Kidney (tissue), 14 donors: Measurements from ENCODE around the gene COQ7. TPM values are rescaled to one million over a fixed set of nuclear protein-coding genes. Genes with fewer than 3 reads are reported as not detected.

ENCODE experiments used
- DNase-seq, 5 donors: peaks; one replicate each; pipeline ENCODE4 v3.0.0-alpha.2; 2013 to 2020
- FAIRE-seq: peaks from 2 replicates; lab custom pipeline; 2012; peaks lifted over from hg19 to GRCh38; lab: Jason Lieb, UNC
- H3K27ac ChIP-seq, 2 donors: one replicate each; pipeline ENCODE4 v1.7.0; 2013; ENCODE audit warnings: low read depth in 2 of 2, low read length in 2 of 2, inconsistent platforms in 1 of 2
- H3K27me3 ChIP-seq: one replicate; pipeline ENCODE4 v1.7.1; 2013; ENCODE audit warnings: low read length, inconsistent platforms; ENCODE audit not compliant: control insufficient read depth, insufficient read depth
- H3K36me3 ChIP-seq, 3 donors: one replicate each; pipeline versions ENCODE4 v1.7.0 to v1.7.1; 2013; ENCODE audit warnings: low read length in 3 of 3, control low read depth in 1 of 3, inconsistent platforms in 1 of 3; ENCODE audit not compliant: insufficient read depth in 3 of 3, control insufficient read depth in 2 of 3
- H3K4me1 ChIP-seq, 3 donors: one replicate each; pipeline versions ENCODE4 v1.7.0 to v1.7.1; 2013; ENCODE audit warnings: low read length in 3 of 3, inconsistent platforms in 1 of 3, low read depth in 1 of 3; ENCODE audit not compliant: control insufficient read depth in 2 of 3, insufficient read depth in 2 of 3
- H3K4me3 ChIP-seq, 3 donors: one replicate each; pipeline versions ENCODE4 v1.7.0 to v1.8.1; 2013; ENCODE audit warnings: low read length in 3 of 3, control low read depth in 1 of 3, inconsistent platforms in 1 of 3
- H3K9ac ChIP-seq, 3 donors: one replicate each; pipeline versions ENCODE4 v1.7.0 to v1.7.1; 2013; ENCODE audit warnings: low read length in 3 of 3, control low read depth in 1 of 3, inconsistent platforms in 1 of 3
- H3K9me3 ChIP-seq, 3 donors: one replicate each; pipeline versions ENCODE4 v1.7.0 to v1.7.1; 2013; ENCODE audit warnings: low read length in 3 of 3, control low read depth in 1 of 3, inconsistent platforms in 1 of 3; ENCODE audit not compliant: control insufficient read depth in 2 of 3, insufficient read depth in 1 of 3
- intact Hi-C: fragments of 100-400 bp; cut with DNase I; formaldehyde crosslinking; loops from one replicate; pipeline ENCODE4 v1.11.1; 2022
- polyA plus RNA-seq: library from polyadenylated mRNA; stranded (reverse); fragments of 350-450 nt; fragmentation: Illumina TruSeq; extraction: RNeasy Lipid Tissue Mini Kit (QIAGEN cat#74804); gene quantifications from one replicate; pipeline ENCODE4 v1.2.3, GENCODE V29; 2014; ENCODE audit warnings: low read depth, low replicate concordance; ENCODE audit not compliant: insufficient read depth
- total RNA-seq: library from RNA; stranded (reverse); fragmentation: NEBNext Ultra II Directional; extraction: Animal tissue kit (Norgen Biotek cat#: 25700); gene quantifications from one replicate; pipeline ENCODE4 v1.2.1, GENCODE V29; 2021
- TF ChIP-seq, protein P1 (sequence below): IDR thresholded peaks from 3 replicates; pipeline ENCODE4 v1.5.1; 2012; ENCODE audit warnings: mild to moderate bottlenecking, moderate library complexity, borderline replicate concordance; ENCODE audit not compliant: insufficient read depth; ENCODE audit errors: extremely low read depth
- donor health status: control.
- donor health status: control.
- donor health status: control.
- donor health status: control.
- donor health status: control.
- donor health status: DM: yes; HTN: yes; CAD: no.
- donor health status: Normal renal cell carcinoma (clear cell type).

Gene COQ7
- total and polyA plus RNA-seq, 2 donors from 2014 or later: 18.8 to 32.5 TPM

DNA sequence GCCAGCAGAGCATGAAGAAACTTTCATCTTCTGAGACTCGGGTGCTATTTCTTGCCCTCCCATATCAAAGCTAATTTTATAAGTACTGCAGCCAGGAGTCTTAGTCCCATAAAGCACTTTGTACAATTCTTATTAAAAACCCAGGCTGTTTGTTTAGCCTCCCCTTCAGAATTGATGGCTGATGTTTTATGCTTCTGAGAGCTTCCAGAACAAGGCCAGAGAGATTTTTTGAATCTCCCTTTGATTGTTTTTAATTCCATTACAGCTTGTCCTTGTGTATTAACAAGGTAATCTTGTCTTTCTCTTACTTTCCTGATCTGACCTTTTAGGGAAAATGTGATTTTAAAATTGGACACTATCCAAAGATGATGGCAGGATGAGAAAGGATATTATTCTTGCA lies 16.3 kb downstream of the COQ7 start:
- DNase-seq (no peak), FAIRE-seq (no peak)
- intact Hi-C loops: no loop called here

DNA sequence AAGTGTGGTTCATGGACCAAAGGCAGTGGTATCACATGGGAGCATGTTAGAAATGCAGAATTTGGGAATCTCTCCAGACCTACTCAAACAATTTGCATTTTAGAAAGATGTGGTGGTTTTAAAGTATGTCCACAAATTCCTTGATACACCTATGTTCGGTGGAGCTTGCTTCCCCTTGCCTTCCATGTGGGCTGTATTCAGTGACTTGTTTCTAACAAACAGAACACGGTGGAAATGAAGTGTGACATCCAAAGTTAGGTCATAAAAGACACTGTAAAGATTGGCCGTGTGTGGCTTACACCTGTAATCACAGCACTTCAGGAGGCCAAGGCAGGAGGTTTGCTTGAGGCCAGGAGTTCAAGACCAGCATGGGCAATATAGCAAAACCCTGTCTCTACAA lies 16.7 kb downstream of the COQ7 start:
- FAIRE-seq (no peak), DNase-seq (no peak)
- no peak overlapping the region for H3K9ac ChIP-seq
- H3K4me1 ChIP-seq: peaks cover 0 to 5% (median 0%) of the 10 kb centered on the region in 3 donors
- no peak overlapping the region for H3K4me3 ChIP-seq
- no peak overlapping the region for H3K27ac ChIP-seq
- intact Hi-C loops: no loop called here
- H3K36me3 ChIP-seq: peaks cover 0 to 2% (median under 1%) of the 10 kb centered on the region in 3 donors
- TF ChIP-seq, protein P1, sequence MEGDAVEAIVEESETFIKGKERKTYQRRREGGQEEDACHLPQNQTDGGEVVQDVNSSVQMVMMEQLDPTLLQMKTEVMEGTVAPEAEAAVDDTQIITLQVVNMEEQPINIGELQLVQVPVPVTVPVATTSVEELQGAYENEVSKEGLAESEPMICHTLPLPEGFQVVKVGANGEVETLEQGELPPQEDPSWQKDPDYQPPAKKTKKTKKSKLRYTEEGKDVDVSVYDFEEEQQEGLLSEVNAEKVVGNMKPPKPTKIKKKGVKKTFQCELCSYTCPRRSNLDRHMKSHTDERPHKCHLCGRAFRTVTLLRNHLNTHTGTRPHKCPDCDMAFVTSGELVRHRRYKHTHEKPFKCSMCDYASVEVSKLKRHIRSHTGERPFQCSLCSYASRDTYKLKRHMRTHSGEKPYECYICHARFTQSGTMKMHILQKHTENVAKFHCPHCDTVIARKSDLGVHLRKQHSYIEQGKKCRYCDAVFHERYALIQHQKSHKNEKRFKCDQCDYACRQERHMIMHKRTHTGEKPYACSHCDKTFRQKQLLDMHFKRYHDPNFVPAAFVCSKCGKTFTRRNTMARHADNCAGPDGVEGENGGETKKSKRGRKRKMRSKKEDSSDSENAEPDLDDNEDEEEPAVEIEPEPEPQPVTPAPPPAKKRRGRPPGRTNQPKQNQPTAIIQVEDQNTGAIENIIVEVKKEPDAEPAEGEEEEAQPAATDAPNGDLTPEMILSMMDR: no peak
- H3K27me3 ChIP-seq: no peaks in the 10 kb centered on the region
- no peaks in the 10 kb centered on the region for H3K9me3 ChIP-seq

More for the DNA sequence above, 16.3 kb downstream of the COQ7 start:
- no peak overlapping the region for H3K27ac ChIP-seq
- TF ChIP-seq, protein P1: no peak
- H3K9me3 ChIP-seq: no peaks in the 10 kb centered on the region
- no peak overlapping the region for H3K4me3 ChIP-seq
- no peaks in the 10 kb centered on the region for H3K27me3 ChIP-seq
- peaks cover 0 to 5% (median 0%) of the 10 kb centered on the region in 3 donors for H3K4me1 ChIP-seq
- peaks cover 0 to 5% (median 4%) of the 10 kb centered on the region in 3 donors for H3K36me3 ChIP-seq
- no peak overlapping the region for H3K9ac ChIP-seq

DNA sequence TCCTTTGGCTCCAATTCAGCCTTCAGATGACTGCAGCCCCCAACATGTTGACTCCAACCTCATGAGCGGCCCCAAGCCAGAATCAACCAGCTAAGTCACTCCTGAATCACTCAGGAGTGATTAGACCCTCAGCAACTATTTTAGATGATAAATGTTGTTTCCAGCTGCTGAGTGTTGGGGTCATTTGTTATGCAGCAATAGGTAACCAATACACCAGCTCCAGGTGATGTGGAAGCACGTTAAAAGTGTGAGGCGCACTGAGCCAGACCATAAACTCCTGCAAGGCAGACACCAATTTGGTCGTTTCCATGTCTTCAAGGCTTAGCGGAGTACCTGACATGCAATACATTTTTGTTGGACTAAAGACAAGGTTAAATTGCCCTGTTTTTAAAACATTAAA lies 17.5 kb downstream of the COQ7 start:
- DNase-seq (no peak), FAIRE-seq (no peak)
- Histone ChIP-seq H3K4me1 (peaks cover 0 to 5% (median 0%) of the 10 kb centered on the region in 3 donors), H3K4me3 (no peak overlapping the region), H3K9me3 (no peaks in the 10 kb centered on the region), H3K27ac (no peak overlapping the region), H3K9ac (no peak overlapping the region), H3K27me3 (no peaks in the 10 kb centered on the region), H3K36me3 (peaks cover 0 to 2% (median 0%) of the 10 kb centered on the region in 3 donors)
- TF ChIP-seq, protein P1: no peak
- intact Hi-C loops: no loop called here
